HG03558 (cell line): Measurements from ENCODE around the gene PWWP2B.

ENCODE experiments used
- ATAC-seq: cut with Tn5 transposase; IDR thresholded peaks from one replicate; pipeline ENCODE4 v1.9.1; 2021; ENCODE audit warnings: moderate number of reproducible peaks; ENCODE audit not compliant: unreplicated experiment; ENCODE audit errors: extremely low read depth

PWWP2B gene

DNA sequence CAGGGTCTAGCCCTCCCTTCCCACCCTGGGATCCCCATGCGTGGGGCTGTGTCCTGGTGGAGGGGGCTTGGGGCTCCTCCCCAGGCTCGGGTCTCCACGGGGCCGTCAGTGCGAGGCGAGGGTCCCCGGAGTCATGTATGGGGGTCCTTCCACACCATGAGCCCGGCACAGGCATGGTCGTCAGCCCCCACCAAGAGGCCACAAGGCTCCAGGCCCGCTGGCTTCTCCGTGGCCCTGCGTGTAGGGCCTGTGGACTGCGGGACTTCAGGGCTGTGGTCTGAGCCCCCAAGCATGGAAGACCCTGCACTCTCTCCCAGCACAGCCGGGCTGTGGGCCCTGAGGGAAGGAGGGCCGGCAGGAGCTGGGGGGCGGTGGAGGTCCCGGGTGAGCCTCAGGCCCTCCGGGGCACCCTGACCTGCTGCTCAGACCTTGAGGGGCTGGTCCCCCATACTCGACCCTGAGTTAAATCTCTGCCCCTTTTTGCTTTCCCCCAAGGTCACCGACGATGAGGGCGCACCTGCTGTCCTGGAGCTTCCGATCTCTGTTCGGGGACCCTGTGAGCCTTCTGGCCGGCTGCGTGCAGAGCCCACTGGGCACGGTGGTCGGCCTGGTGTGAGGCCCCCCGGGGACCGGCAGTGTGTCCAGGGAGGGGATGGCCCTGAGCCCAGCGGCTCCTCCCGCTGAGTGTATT lies 19.7 kb downstream of the PWWP2B start:
- ATAC-seq = no peak

- no peak for ATAC-seq
Measured at GRCh38 chr10:132417257-132417910, 20.4 kb downstream of the PWWP2B start.

DNA sequence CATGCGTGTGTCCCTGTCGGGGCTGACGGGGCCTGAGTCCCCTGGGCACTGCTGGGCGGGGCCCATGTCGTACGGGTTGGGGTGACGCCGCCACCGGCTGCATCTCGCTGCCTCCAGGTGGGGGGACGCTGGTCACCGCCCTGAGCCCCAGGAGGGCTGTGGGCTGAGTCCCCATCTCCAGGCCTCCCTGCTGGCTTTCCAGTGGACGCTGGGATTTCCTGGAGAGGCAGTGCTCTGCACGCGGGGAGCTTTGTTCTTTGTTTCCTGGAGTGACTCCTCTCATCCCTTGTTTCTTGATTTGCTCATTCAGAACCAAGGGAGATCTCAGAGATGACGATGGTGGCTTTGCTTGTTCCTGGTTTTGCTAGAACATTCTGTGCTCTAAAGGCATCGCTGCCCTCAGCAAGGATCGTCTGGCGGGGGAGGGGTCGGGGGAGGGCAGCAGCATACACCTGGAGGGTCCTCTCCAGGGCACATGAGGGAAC lies 21.0 kb downstream of the PWWP2B start:
- no peak for ATAC-seq

GRCh38 chr10:132418527-132419416 lies 21.8 kb downstream of the PWWP2B start:
- no peak for ATAC-seq

DNA sequence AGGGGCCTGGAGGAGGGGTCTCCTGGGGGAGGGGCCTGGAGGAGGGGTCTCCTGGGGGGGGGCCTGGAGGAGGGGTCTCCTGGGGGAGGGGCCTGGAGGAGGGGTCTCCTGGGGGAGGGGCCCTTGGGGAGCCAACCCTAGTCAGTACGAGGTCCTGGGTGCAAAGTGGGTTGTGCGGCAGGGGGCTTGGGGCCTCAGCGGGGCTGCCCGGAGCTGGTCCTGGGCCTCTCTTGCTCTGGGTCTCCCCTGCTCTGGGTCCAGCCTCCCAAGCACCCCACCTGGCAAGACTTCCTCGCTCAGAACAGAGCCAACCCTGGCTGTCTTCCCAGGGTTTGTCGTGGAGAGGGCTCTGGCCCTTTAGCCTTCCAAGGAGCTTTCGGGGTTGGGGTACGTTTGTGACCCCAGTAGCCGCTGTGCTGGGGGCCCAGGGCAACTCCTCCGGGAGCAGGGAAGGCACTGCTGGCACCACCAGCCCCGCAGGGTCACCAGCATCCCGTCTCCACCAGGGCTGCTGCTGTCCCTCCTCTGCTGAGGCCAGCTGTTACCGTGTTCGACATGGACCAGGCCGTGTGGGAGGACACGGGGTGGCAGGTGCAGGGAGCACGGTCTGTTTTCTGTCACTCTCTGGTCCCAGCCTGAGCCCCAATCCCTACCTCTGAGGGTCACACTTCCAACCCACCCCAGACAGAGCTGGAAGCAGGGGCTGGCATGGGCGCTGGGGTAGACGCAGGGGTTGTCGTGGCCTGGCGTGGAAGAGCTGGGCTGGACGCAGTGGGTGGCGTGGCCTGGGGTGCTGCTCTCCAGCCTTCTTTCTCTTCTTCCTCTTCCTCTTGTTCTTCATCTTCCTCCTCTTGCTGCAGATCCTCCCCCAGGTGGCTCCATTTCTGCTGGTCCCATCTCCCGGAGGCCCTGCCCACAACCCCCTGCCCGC lies 22.8 kb downstream of the PWWP2B start:
- ATAC-seq = no peak

DNA sequence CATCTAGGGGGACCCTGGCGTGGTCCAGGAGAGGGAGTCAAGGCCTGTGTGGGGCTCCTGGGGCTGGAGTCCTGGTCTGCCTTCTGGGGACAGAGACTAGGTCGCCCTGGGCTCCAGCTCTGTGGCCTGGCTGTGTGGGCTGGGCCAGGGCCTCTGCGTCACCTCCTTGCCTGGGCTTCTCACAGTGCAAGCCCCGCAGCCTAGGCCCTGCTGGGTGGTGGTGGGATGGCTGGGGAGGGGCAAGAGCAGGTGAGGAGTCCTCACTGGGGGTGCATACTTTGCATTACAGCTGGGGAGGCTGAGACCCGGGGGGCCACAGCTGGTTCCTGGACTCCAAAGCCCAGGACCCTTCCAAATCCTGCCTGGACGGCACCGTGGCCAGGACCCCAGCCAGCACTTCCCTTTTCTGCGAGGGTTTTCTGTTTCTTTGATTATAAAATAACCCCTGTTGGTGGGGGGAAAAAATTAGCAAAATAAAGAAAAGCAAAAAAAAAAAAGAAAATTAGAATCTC lies 23.5 kb downstream of the PWWP2B start:
- no peak for ATAC-seq

- no peak for ATAC-seq
Measured at GRCh38 chr10:132420981-132421846, 24.2 kb downstream of the PWWP2B start.

GRCh38 chr10:132421847-132422751 lies 25.1 kb downstream of the PWWP2B start:
- no peak for ATAC-seq

DNA sequence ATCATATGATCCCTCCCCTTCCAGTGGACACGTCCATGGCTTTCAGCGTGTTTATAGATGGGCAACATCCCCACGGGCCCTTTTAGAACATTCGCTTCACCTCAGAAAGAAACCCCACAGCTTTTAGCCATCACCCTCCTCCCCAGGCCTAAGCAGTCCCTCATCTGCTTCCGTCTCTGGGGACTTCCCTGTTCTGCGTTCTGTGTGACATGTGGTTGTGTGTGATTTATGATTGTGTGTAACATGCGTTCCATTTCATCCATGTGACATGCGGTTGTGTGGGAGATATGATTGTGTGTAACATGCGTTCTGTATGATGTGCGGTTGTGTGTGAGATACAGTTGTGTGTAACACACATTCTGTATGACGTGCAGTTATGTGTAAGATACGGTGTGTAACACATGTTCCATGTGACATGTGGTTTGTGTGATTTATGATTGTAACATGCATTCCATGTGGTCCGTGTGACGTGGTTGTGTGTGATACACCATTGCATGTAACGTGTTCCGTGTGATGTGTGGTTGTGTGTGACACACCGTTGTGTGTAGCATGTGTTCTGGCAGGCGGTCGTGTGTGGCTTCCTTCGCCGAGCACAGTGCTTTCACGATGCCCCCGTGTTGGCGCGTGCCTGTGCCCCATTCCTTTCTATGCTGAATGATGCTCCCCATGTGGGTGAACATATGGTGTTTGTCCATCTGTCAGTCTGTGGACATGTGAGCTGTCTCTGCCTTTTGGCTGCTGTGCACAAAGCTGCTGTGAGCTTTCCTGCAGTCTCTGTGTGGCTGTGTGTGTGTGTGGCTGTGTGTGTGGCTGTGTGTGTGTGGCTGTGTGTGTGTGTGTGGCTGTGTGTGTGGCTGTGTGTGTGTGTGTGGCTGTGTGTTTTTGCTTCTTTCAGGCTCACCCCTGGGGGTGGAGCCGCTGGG lies 26.2 kb downstream of the PWWP2B start:
- ATAC-seq = no peak

DNA sequence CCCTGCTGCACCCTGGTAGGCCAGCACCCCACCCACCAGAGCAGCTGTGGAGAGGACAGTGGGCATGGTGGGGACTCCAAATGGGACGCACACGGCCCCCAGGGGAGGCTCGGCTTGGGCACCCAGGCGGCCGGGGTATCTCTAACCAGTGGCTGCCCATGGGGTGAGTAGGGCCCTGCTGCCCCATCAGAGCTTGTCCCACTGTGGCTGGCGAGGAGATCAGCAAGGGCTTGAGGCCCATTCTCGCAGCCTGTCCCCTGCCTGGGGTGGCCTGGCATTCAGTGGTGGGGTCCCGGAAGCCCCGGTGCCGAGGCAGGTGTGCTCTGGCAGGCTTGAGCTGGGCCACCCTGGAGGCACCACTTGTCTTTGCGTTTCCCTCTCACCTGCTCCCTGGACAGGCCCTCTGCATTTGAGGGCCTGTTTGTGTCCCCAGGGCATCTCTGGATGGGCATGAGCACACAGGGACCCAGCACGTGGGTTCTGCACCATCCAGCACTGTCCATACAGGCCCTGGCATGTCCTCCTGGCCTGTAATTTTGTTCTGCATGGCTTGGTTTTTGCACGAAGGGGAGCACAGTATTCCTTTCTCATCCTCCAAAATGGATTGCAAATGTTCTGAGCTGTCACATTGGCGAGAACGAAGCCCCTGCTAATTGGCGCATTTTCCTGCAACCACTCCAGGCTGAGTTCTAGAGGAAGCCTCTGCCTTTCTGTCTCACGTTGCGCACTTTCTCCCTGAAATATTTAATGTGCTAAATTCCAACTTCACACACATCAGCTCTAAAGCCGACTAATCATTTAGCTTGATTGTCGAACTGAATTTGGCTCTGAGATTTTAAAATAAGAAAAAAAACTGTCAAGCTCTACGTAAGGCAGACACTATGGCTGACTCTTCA lies 27.2 kb downstream of the PWWP2B start:
- ATAC-seq = no peak

- no peak for ATAC-seq
Measured at GRCh38 chr10:132425029-132425756, 28.2 kb downstream of the PWWP2B start.

DNA sequence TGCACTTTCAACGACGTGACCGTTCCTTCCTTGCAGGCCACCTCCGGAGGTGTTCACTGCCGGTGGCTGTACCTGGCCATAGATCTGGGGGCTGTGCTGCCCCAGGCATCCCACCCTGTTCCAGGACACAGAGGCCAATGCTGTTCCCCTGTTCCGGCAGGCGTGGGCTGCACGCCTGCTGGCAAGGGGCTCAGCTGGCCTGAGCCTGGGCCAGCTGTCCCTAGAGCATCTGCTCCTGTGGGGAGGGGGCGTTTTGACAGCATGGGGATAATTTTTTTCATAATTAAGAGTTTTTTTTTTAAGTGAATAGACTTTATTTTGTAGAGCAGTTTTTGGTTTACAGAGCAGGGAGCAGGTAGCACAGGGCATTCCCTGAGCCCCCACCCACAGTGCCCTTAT lies 28.8 kb downstream of the PWWP2B start:
- ATAC-seq = no peak

- no peak for ATAC-seq
Measured at GRCh38 chr10:132427006-132427771, 30.2 kb downstream of the PWWP2B start.

DNA sequence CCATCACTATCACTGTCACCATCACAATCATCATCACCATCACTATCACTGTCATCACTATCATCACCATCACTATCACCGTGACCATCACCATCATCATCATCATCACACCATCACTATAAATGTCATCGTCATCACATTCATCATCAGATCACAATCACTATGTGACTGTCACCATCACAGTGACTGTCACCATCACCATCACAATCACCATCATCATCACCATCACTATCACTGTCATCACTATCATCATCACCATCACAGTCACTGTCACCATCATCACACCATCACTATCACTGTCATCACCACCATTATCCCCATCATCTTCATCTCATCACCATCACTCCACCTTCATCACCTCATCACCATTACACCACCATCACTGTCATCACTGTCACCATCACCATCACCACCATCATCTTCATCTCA lies 31.0 kb downstream of the PWWP2B start:
- no peak for ATAC-seq
